Measurements from ENCODE around the gene SMCO4.

Gene SMCO4

DNA sequence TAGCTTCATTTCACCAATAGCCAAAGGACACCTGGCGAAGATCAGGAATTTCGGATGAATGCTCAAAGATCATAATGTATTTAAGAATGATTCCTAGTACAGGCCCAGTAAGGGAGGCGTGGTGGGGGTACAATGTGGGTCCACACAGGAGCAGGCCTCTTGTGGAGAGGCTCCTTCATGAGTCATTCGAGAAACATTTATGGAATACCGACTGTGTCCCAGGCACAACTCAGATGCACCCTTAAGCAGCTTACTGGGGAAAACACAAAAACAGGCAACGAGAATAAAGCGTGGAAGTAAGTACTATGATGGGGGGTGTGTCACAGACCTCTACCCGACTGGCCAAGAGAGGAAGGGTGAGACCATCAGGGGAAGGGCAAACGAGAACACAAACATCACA, 44.5 kb downstream of the SMCO4 start:
- Histone ChIP-seq H4K8ac (ENCODE audit: low read depth, low read length) (no peak overlapping the region), H3K9ac (ENCODE audit: low read length) (no peak overlapping the region), H3K4me2 (ENCODE audit: low read length) (no peak overlapping the region), H4K91ac (ENCODE audit: low read depth, low read length) (no peak overlapping the region), H3K79me2 (ENCODE audit: control insufficient read depth, insufficient read depth, low read length, poor library complexity) (no peaks in the 10 kb centered on the region), H3K27me3 (ENCODE audit: insufficient read depth, low read length) (no peaks in the 10 kb centered on the region), H3K9me3 (ENCODE audit: insufficient read depth, low read depth, low read length) (peaks cover 1% of the 10 kb centered on the region), H3K18ac (ENCODE audit: low read length) (no peak overlapping the region), H3K79me1 (ENCODE audit: low read length) (no peaks in the 10 kb centered on the region), H2BK120ac (ENCODE audit: insufficient read depth, low read length, poor library complexity) (no peak overlapping the region), H2AK5ac (ENCODE audit: low read length) (no peak overlapping the region), H3K4ac (ENCODE audit: low read depth, low read length) (no peak overlapping the region), H2AFZ (ENCODE audit: insufficient read depth, low read length, poor library complexity) (no peak overlapping the region), H3K4me3 (ENCODE audit: low read depth, low read length) (no peak overlapping the region), H2BK5ac (ENCODE audit: low read depth, low read length, poor library complexity) (no peak overlapping the region), H2BK12ac (ENCODE audit: low read length) (no peak overlapping the region), H3K4me1 (ENCODE audit: control insufficient read depth in 1 of 2, insufficient read depth in 2 of 2, low read length in 2 of 2) (peaks cover 7 to 11% of the 10 kb centered on the region in 2 experiments), H3K36me3 (ENCODE audit: control insufficient read depth in 1 of 2, insufficient read depth in 2 of 2, low read length in 2 of 2) (peaks cover 2% of the 10 kb centered on the region in 2 experiments), H4K12ac (ENCODE audit: low read depth, low read length) (no peak overlapping the region), H3K27ac (ENCODE audit: low read depth, low read length) (no peak overlapping the region), H3K14ac (ENCODE audit: low read length) (no peak overlapping the region), H3K23ac (ENCODE audit: low read length) (no peak overlapping the region)
- no CpG with 5 or more reads among the region's 9 CpGs for WGBS (ENCODE audit: extremely low coverage, insufficient coverage, insufficient read length)
- DNase-seq, result peak in 1 of 2 donors; percentile 29

DNA sequence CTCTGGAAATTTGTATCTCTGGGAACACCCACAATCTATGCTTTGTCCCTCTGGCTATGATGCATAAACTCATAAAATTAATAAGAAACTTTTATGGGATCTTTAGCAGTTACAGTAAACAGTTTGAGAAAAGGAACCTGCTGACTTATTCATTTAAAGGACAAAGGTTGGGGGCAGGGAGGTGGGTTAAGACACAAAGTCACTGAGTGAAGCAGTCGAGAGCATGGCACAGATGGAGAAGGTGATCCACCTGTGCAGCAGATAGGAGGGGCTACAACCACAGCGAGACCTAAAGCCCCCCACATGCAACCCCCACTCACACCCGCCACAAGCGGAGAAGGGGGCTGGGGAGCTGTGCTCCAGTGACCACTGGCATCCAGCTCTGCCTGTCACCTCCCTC, 45.0 kb downstream of the SMCO4 start:
- H3K18ac ChIP-seq (ENCODE audit: low read length), result peak overlapping the region; percentile 27
- no peak overlapping the region for H2BK12ac ChIP-seq (ENCODE audit: low read length)
- no peaks in the 10 kb centered on the region for H3K27me3 ChIP-seq (ENCODE audit: insufficient read depth, low read length)
- no peak overlapping the region for H3K9ac ChIP-seq (ENCODE audit: low read length)
- no peak overlapping the region for H4K8ac ChIP-seq (ENCODE audit: low read depth, low read length)
- H3K79me1 ChIP-seq (ENCODE audit: low read length), result no peaks in the 10 kb centered on the region
- no peak for DNase-seq
- H3K79me2 ChIP-seq (ENCODE audit: control insufficient read depth, insufficient read depth, low read length, poor library complexity), result no peaks in the 10 kb centered on the region
- no peak overlapping the region for H3K4ac ChIP-seq (ENCODE audit: low read depth, low read length)
- H3K23ac ChIP-seq (ENCODE audit: low read length), result no peak overlapping the region
- no peak overlapping the region for H2BK120ac ChIP-seq (ENCODE audit: insufficient read depth, low read length, poor library complexity)
- H3K27ac ChIP-seq (ENCODE audit: low read depth, low read length), result no peak overlapping the region
- no peak overlapping the region for H3K4me2 ChIP-seq (ENCODE audit: low read length)
- no peak overlapping the region for H2AFZ ChIP-seq (ENCODE audit: insufficient read depth, low read length, poor library complexity)
- H2AK5ac ChIP-seq (ENCODE audit: low read length), result no peak overlapping the region
- no peak overlapping the region for H2BK5ac ChIP-seq (ENCODE audit: low read depth, low read length, poor library complexity)
- H3K14ac ChIP-seq (ENCODE audit: low read length), result no peak overlapping the region
- H3K4me1 ChIP-seq (ENCODE audit: control insufficient read depth in 1 of 2, insufficient read depth in 2 of 2, low read length in 2 of 2), result peaks cover 7 to 11% of the 10 kb centered on the region in 2 experiments
- peak overlapping the region; percentile 17 for H4K91ac ChIP-seq (ENCODE audit: low read depth, low read length)
- peaks cover 1% of the 10 kb centered on the region for H3K9me3 ChIP-seq (ENCODE audit: insufficient read depth, low read depth, low read length)
- peaks cover 0 to 2% of the 10 kb centered on the region in 2 experiments for H3K36me3 ChIP-seq (ENCODE audit: control insufficient read depth in 1 of 2, insufficient read depth in 2 of 2, low read length in 2 of 2)
- no peak overlapping the region for H4K12ac ChIP-seq (ENCODE audit: low read depth, low read length)
- H3K4me3 ChIP-seq (ENCODE audit: low read depth, low read length), result no peak overlapping the region
- WGBS (ENCODE audit: extremely low coverage, insufficient coverage, insufficient read length), result no CpG with 5 or more reads among the region's 4 CpGs

DNA sequence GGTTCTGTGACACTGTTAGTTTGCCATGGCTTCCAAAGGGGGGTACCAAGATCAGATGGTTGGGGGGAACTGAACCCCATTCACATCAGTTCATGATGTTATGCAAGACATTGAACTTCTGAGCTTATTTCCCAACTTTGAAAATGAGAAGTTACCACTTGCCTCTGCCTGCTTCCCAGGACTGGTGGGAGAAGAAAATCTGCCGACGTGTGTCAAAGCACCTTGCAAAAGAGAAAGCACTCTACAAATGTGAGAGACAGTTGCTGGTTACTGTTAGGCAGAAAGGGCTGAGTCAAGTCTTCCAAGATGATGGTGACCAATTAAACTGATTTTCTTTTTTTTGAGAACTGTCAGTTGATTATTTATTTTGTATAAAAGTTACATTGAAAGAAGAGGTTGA, 45.6 kb downstream of the SMCO4 start:
- Histone ChIP-seq H3K4me1 (ENCODE audit: control insufficient read depth in 1 of 2, insufficient read depth in 2 of 2, low read length in 2 of 2) (peaks cover 7 to 11% of the 10 kb centered on the region in 2 experiments), H3K36me3 (ENCODE audit: control insufficient read depth in 1 of 2, insufficient read depth in 2 of 2, low read length in 2 of 2) (peaks cover 0 to 2% of the 10 kb centered on the region in 2 experiments), H3K9ac (ENCODE audit: low read length) (no peak overlapping the region), H3K4me3 (ENCODE audit: low read depth, low read length) (no peak overlapping the region), H3K27me3 (ENCODE audit: insufficient read depth, low read length) (no peaks in the 10 kb centered on the region), H2AFZ (ENCODE audit: insufficient read depth, low read length, poor library complexity) (no peak overlapping the region), H3K79me2 (ENCODE audit: control insufficient read depth, insufficient read depth, low read length, poor library complexity) (no peaks in the 10 kb centered on the region), H3K4ac (ENCODE audit: low read depth, low read length) (no peak overlapping the region), H3K23ac (ENCODE audit: low read length) (no peak overlapping the region), H2BK120ac (ENCODE audit: insufficient read depth, low read length, poor library complexity) (no peak overlapping the region), H4K8ac (ENCODE audit: low read depth, low read length) (no peak overlapping the region), H3K18ac (ENCODE audit: low read length) (no peak overlapping the region), H3K9me3 (ENCODE audit: insufficient read depth, low read depth, low read length) (peaks cover 1% of the 10 kb centered on the region), H4K12ac (ENCODE audit: low read depth, low read length) (no peak overlapping the region), H2BK5ac (ENCODE audit: low read depth, low read length, poor library complexity) (no peak overlapping the region), H2BK12ac (ENCODE audit: low read length) (no peak overlapping the region), H3K4me2 (ENCODE audit: low read length) (no peak overlapping the region), H3K14ac (ENCODE audit: low read length) (no peak overlapping the region), H3K27ac (ENCODE audit: low read depth, low read length) (no peak overlapping the region), H2AK5ac (ENCODE audit: low read length) (no peak overlapping the region), H4K91ac (ENCODE audit: low read depth, low read length) (no peak overlapping the region), H3K79me1 (ENCODE audit: low read length) (no peaks in the 10 kb centered on the region)
- DNase-seq, result no peak
- no CpG with 5 or more reads among the region's 2 CpGs for WGBS (ENCODE audit: extremely low coverage, insufficient coverage, insufficient read length)

DNA sequence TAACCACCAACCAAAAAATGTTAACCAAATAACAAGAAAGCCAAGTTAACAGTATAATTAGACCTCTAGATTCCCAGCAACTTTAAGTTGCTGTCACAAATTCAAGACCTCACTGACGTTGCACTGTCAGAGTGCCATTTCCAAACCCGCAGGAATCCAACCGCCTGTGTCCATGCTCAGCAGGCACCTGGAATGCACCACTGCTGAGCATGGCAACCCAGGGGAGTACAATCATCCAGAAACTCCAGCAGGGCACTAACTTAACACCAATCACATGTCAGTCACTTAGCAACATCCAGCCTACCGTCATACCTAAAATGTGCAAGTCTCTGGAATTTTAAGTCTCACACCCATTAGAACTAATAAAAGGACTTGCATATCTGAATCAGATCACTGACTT, 48.8 kb downstream of the SMCO4 start:
- Histone ChIP-seq H3K36me3 (ENCODE audit: control insufficient read depth in 1 of 2, insufficient read depth in 2 of 2, low read length in 2 of 2) (peaks cover 0 to 2% of the 10 kb centered on the region in 2 experiments), H3K23ac (ENCODE audit: low read length) (no peak overlapping the region), H4K91ac (ENCODE audit: low read depth, low read length) (no peak overlapping the region), H3K4me3 (ENCODE audit: low read depth, low read length) (no peak overlapping the region), H2BK120ac (ENCODE audit: insufficient read depth, low read length, poor library complexity) (no peak overlapping the region), H2AFZ (ENCODE audit: insufficient read depth, low read length, poor library complexity) (no peak overlapping the region), H3K4me2 (ENCODE audit: low read length) (no peak overlapping the region), H4K12ac (ENCODE audit: low read depth, low read length) (no peak overlapping the region), H2BK5ac (ENCODE audit: low read depth, low read length, poor library complexity) (no peak overlapping the region), H4K8ac (ENCODE audit: low read depth, low read length) (no peak overlapping the region), H3K9me3 (ENCODE audit: insufficient read depth, low read depth, low read length) (peaks cover 1% of the 10 kb centered on the region), H3K27ac (ENCODE audit: low read depth, low read length) (no peak overlapping the region), H2BK12ac (ENCODE audit: low read length) (no peak overlapping the region), H3K79me2 (ENCODE audit: control insufficient read depth, insufficient read depth, low read length, poor library complexity) (no peaks in the 10 kb centered on the region), H3K27me3 (ENCODE audit: insufficient read depth, low read length) (no peaks in the 10 kb centered on the region), H3K18ac (ENCODE audit: low read length) (no peak overlapping the region), H3K4me1 (ENCODE audit: control insufficient read depth in 1 of 2, insufficient read depth in 2 of 2, low read length in 2 of 2) (peaks cover 7 to 14% of the 10 kb centered on the region in 2 experiments), H3K9ac (ENCODE audit: low read length) (no peak overlapping the region), H3K4ac (ENCODE audit: low read depth, low read length) (no peak overlapping the region), H3K79me1 (ENCODE audit: low read length) (no peaks in the 10 kb centered on the region), H3K14ac (ENCODE audit: low read length) (no peak overlapping the region), H2AK5ac (ENCODE audit: low read length) (no peak overlapping the region)
- WGBS (ENCODE audit: extremely low coverage, insufficient coverage, insufficient read length), result no CpG with 5 or more reads among the region's 4 CpGs
- peak; percentile 74 to 85 for DNase-seq

All from trophoblast cell (in vitro differentiated cells and primary cell).